ENCODE results near the gene STON1. TPM values are rescaled to one million over a fixed set of nuclear protein-coding genes. Genes with fewer than 3 reads are reported as not detected.
A peak's percentile ranks its signal among the peaks of the same experiment; 100 is the strongest.
"Not testable (repeated sequence)": the region's sequence is repeated elsewhere in the genome, so short reads cannot be mapped to it uniquely, and the experiment has no call there.

The STON1 gene
- total and polyA plus RNA-seq, 4 donors = 16.5 to 19.5 (median 18.1) TPM

GRCh38 chr2:48583961-48584360, 54.0 kb downstream of the STON1 start:
- Histone ChIP-seq H3K36me3 (ENCODE audit: control insufficient read depth, insufficient read depth, low read length) (no peaks in the 10 kb centered on the region), H3K27ac (ENCODE audit: low read depth, low read length) (no peak overlapping the region), H3K9me3 (ENCODE audit: control insufficient read depth, insufficient read depth, low read length) (no peaks in the 10 kb centered on the region), H3K27me3 (ENCODE audit: control insufficient read depth, insufficient read depth, low read length) (no peaks in the 10 kb centered on the region), H3K4me3 (ENCODE audit: low read depth, low read length) (no peak overlapping the region), H3K4me1 (ENCODE audit: control insufficient read depth, insufficient read depth, low read length) (peaks cover 5% of the 10 kb centered on the region)
- 80% methylated on average over 1 of the region's 3 CpGs for WGBS (ENCODE audit: insufficient coverage)
- DNase-seq (ENCODE audit: low read depth in 4 of 6, low spot score in 6 of 6) = no peak

- no peak for DNase-seq (ENCODE audit: low read depth in 4 of 6, low spot score in 6 of 6)
- WGBS (ENCODE audit: insufficient coverage) = 100% methylated on average over 1 of the region's 4 CpGs
- Histone ChIP-seq H3K4me1 (ENCODE audit: control insufficient read depth, insufficient read depth, low read length) (peaks cover 5% of the 10 kb centered on the region), H3K9me3 (ENCODE audit: control insufficient read depth, insufficient read depth, low read length) (no peaks in the 10 kb centered on the region), H3K27ac (ENCODE audit: low read depth, low read length) (no peak overlapping the region), H3K4me3 (ENCODE audit: low read depth, low read length) (no peak overlapping the region), H3K27me3 (ENCODE audit: control insufficient read depth, insufficient read depth, low read length) (no peaks in the 10 kb centered on the region), H3K36me3 (ENCODE audit: control insufficient read depth, insufficient read depth, low read length) (no peaks in the 10 kb centered on the region)
Observed at GRCh38 chr2:48584551-48584950, 54.6 kb downstream of the STON1 start.

- peaks cover 5% of the 10 kb centered on the region for H3K4me1 ChIP-seq (ENCODE audit: control insufficient read depth, insufficient read depth, low read length)
- no peaks in the 10 kb centered on the region for H3K27me3 ChIP-seq (ENCODE audit: control insufficient read depth, insufficient read depth, low read length)
- H3K27ac ChIP-seq (ENCODE audit: low read depth, low read length) = no peak overlapping the region
- H3K9me3 ChIP-seq (ENCODE audit: control insufficient read depth, insufficient read depth, low read length) = no peaks in the 10 kb centered on the region
- DNase-seq (ENCODE audit: low read depth in 4 of 6, low spot score in 6 of 6) = no peak
- no peaks in the 10 kb centered on the region for H3K36me3 ChIP-seq (ENCODE audit: control insufficient read depth, insufficient read depth, low read length)
- 75% methylated on average over 4 of the region's 4 CpGs for WGBS (ENCODE audit: insufficient coverage)
- H3K4me3 ChIP-seq (ENCODE audit: low read depth, low read length) = no peak overlapping the region
Observed at GRCh38 chr2:48586433-48586832, 56.5 kb downstream of the STON1 start.

- Histone ChIP-seq H3K27me3 (ENCODE audit: control insufficient read depth, insufficient read depth, low read length) (no peaks in the 10 kb centered on the region), H3K27ac (ENCODE audit: low read depth, low read length) (no peak overlapping the region), H3K36me3 (ENCODE audit: control insufficient read depth, insufficient read depth, low read length) (no peaks in the 10 kb centered on the region), H3K4me3 (ENCODE audit: low read depth, low read length) (no peak overlapping the region), H3K9me3 (ENCODE audit: control insufficient read depth, insufficient read depth, low read length) (no peaks in the 10 kb centered on the region), H3K4me1 (ENCODE audit: control insufficient read depth, insufficient read depth, low read length) (peaks cover 5% of the 10 kb centered on the region)
- 40% methylated on average over 5 of the region's 5 CpGs for WGBS (ENCODE audit: insufficient coverage)
- no peak for DNase-seq (ENCODE audit: low read depth in 4 of 6, low spot score in 6 of 6)
Observed at GRCh38 chr2:48587560-48587959, 57.6 kb downstream of the STON1 start.

- Histone ChIP-seq H3K27me3 (ENCODE audit: control insufficient read depth, insufficient read depth, low read length) (no peaks in the 10 kb centered on the region), H3K9me3 (ENCODE audit: control insufficient read depth, insufficient read depth, low read length) (no peaks in the 10 kb centered on the region), H3K27ac (ENCODE audit: low read depth, low read length) (no peak overlapping the region), H3K4me3 (ENCODE audit: low read depth, low read length) (no peak overlapping the region), H3K4me1 (ENCODE audit: control insufficient read depth, insufficient read depth, low read length) (peaks cover 5% of the 10 kb centered on the region), H3K36me3 (ENCODE audit: control insufficient read depth, insufficient read depth, low read length) (no peaks in the 10 kb centered on the region)
- no CpG with 5 or more reads among the region's 3 CpGs for WGBS (ENCODE audit: insufficient coverage)
- DNase-seq (ENCODE audit: low read depth in 4 of 6, low spot score in 6 of 6) = no peak
Observed at GRCh38 chr2:48587961-48588360, 58.0 kb downstream of the STON1 start.

GRCh38 chr2:48588745-48589144, 58.8 kb downstream of the STON1 start:
- no peaks in the 10 kb centered on the region for H3K9me3 ChIP-seq (ENCODE audit: control insufficient read depth, insufficient read depth, low read length)
- peaks cover 5% of the 10 kb centered on the region for H3K4me1 ChIP-seq (ENCODE audit: control insufficient read depth, insufficient read depth, low read length)
- no peak overlapping the region for H3K4me3 ChIP-seq (ENCODE audit: low read depth, low read length)
- no CpG with 5 or more reads among the region's 1 CpG for WGBS (ENCODE audit: insufficient coverage)
- DNase-seq (ENCODE audit: low read depth in 4 of 6, low spot score in 6 of 6) = no peak
- H3K27me3 ChIP-seq (ENCODE audit: control insufficient read depth, insufficient read depth, low read length) = no peaks in the 10 kb centered on the region
- H3K36me3 ChIP-seq (ENCODE audit: control insufficient read depth, insufficient read depth, low read length) = no peaks in the 10 kb centered on the region
- no peak overlapping the region for H3K27ac ChIP-seq (ENCODE audit: low read depth, low read length)

- DNase-seq (ENCODE audit: low read depth in 4 of 6, low spot score in 6 of 6) = peak in 2 of 6 donors; percentile 61 to 74
- no peak overlapping the region for H3K27ac ChIP-seq (ENCODE audit: low read depth, low read length)
- no peaks in the 10 kb centered on the region for H3K36me3 ChIP-seq (ENCODE audit: control insufficient read depth, insufficient read depth, low read length)
- H3K27me3 ChIP-seq (ENCODE audit: control insufficient read depth, insufficient read depth, low read length) = no peaks in the 10 kb centered on the region
- no CpG with 5 or more reads among the region's 5 CpGs for WGBS (ENCODE audit: insufficient coverage)
- no peaks in the 10 kb centered on the region for H3K9me3 ChIP-seq (ENCODE audit: control insufficient read depth, insufficient read depth, low read length)
- H3K4me1 ChIP-seq (ENCODE audit: control insufficient read depth, insufficient read depth, low read length) = peaks cover 5% of the 10 kb centered on the region
- H3K4me3 ChIP-seq (ENCODE audit: low read depth, low read length) = no peak overlapping the region
Observed at GRCh38 chr2:48589170-48589767, 59.3 kb downstream of the STON1 start.

- H3K9me3 ChIP-seq (ENCODE audit: control insufficient read depth, insufficient read depth, low read length) = no peaks in the 10 kb centered on the region
- no peaks in the 10 kb centered on the region for H3K27me3 ChIP-seq (ENCODE audit: control insufficient read depth, insufficient read depth, low read length)
- peaks cover 5% of the 10 kb centered on the region for H3K4me1 ChIP-seq (ENCODE audit: control insufficient read depth, insufficient read depth, low read length)
- no peaks in the 10 kb centered on the region for H3K36me3 ChIP-seq (ENCODE audit: control insufficient read depth, insufficient read depth, low read length)
- WGBS (ENCODE audit: insufficient coverage) = no CpG with 5 or more reads among the region's 1 CpG
- no peak overlapping the region for H3K27ac ChIP-seq (ENCODE audit: low read depth, low read length)
- no peak overlapping the region for H3K4me3 ChIP-seq (ENCODE audit: low read depth, low read length)
- DNase-seq (ENCODE audit: low read depth in 4 of 6, low spot score in 6 of 6) = peak in 1 of 6 donors; percentile 42
Observed at GRCh38 chr2:48590017-48590416, 60.1 kb downstream of the STON1 start.

- Histone ChIP-seq H3K27ac (ENCODE audit: low read depth, low read length) (no peak overlapping the region), H3K36me3 (ENCODE audit: control insufficient read depth, insufficient read depth, low read length) (no peaks in the 10 kb centered on the region), H3K27me3 (ENCODE audit: control insufficient read depth, insufficient read depth, low read length) (no peaks in the 10 kb centered on the region), H3K4me1 (ENCODE audit: control insufficient read depth, insufficient read depth, low read length) (peaks cover 5% of the 10 kb centered on the region), H3K9me3 (ENCODE audit: control insufficient read depth, insufficient read depth, low read length) (no peaks in the 10 kb centered on the region), H3K4me3 (ENCODE audit: low read depth, low read length) (no peak overlapping the region)
- WGBS (ENCODE audit: insufficient coverage) = no CpG with 5 or more reads among the region's 2 CpGs
- no peak for DNase-seq (ENCODE audit: low read depth in 4 of 6, low spot score in 6 of 6)
Observed at GRCh38 chr2:48592067-48592466, 62.1 kb downstream of the STON1 start.

- H3K27ac ChIP-seq (ENCODE audit: low read depth, low read length); H3K36me3 ChIP-seq (ENCODE audit: control insufficient read depth, insufficient read depth, low read length); H3K4me1 ChIP-seq (ENCODE audit: control insufficient read depth, insufficient read depth, low read length); H3K4me3 ChIP-seq (ENCODE audit: low read depth, low read length); H3K9me3 ChIP-seq (ENCODE audit: control insufficient read depth, insufficient read depth, low read length); DNase-seq (ENCODE audit: low read depth in 4 of 6, low spot score in 6 of 6); H3K27me3 ChIP-seq (ENCODE audit: control insufficient read depth, insufficient read depth, low read length): not testable (repeated sequence)
- 100% methylated on average over 3 of the region's 7 CpGs for WGBS (ENCODE audit: insufficient coverage)
Observed at GRCh38 chr2:48596751-48597150, 66.8 kb downstream of the STON1 start.
